NCI-H2081 (cell line): ENCODE data around the gene PNMA6E.
A peak's percentile ranks its signal among the peaks of the same experiment; 100 is the strongest.

Experiments
- DNase-seq, 2 experiments: peaks; one replicate each; lab custom pipeline; 2025; lab: John Stamatoyannopoulos, UW

The PNMA6E gene

GRCh38 chrX:153435845-153436244 is 34.7 kb upstream of the PNMA6E start:
- DNase-seq, result no peak

GRCh38 chrX:153434801-153435200 is 33.7 kb upstream of the PNMA6E start:
- no peak for DNase-seq

GRCh38 chrX:153433781-153434285 is 32.7 kb upstream of the PNMA6E start:
- DNase-seq, result no peak

- no peak for DNase-seq
Observed at GRCh38 chrX:153433161-153433680, 32.1 kb upstream of the PNMA6E start.

GRCh38 chrX:153430796-153431195 is 29.6 kb upstream of the PNMA6E start:
- DNase-seq, result no peak

- no peak for DNase-seq
Observed at GRCh38 chrX:153426204-153426603, 25.1 kb upstream of the PNMA6E start.

- DNase-seq, result no peak
Observed at GRCh38 chrX:153423652-153424051, 22.5 kb upstream of the PNMA6E start.

- no peak for DNase-seq
Observed at GRCh38 chrX:153421856-153422255, 20.7 kb upstream of the PNMA6E start.

GRCh38 chrX:153420851-153421599 is 19.9 kb upstream of the PNMA6E start:
- no peak for DNase-seq

- no peak for DNase-seq
Observed at GRCh38 chrX:153417637-153418036, 16.5 kb upstream of the PNMA6E start.

- DNase-seq, result no peak
Observed at GRCh38 chrX:153416781-153417450, 15.8 kb upstream of the PNMA6E start.

- no peak for DNase-seq
Observed at GRCh38 chrX:153414856-153415510, 13.8 kb upstream of the PNMA6E start.

GRCh38 chrX:153413731-153414130 is 12.6 kb upstream of the PNMA6E start:
- no peak for DNase-seq

GRCh38 chrX:153412746-153413720 is 11.9 kb upstream of the PNMA6E start:
- no peak for DNase-seq

GRCh38 chrX:153411988-153412574 is 10.9 kb upstream of the PNMA6E start:
- DNase-seq, result peak in 1 of 2 experiments; percentile 7

GRCh38 chrX:153411255-153411987 is 10.3 kb upstream of the PNMA6E start, which contains the start of gene ZFP92:
Gene ZFP92 (plus strand): TSS chrX:153411472. CDS start chrX:153418323, 6,851 bp downstream.
- no peak for DNase-seq

GRCh38 chrX:153410888-153411254 is 9.7 kb upstream of the PNMA6E start:
- DNase-seq, result no peak

GRCh38 chrX:153410373-153410772 is 9.2 kb upstream of the PNMA6E start:
- no peak for DNase-seq

GRCh38 chrX:153409414-153410101 is 8.4 kb upstream of the PNMA6E start:
- no peak for DNase-seq
